NCI-H524 (cell line): ENCODE results near the gene SLC25A23.
"Not testable (repeated sequence)": the region's sequence is repeated elsewhere in the genome, so short reads cannot be mapped to it uniquely, and the experiment has no call there.

Experiments used
- DNase-seq, 2 experiments: peaks; one replicate each; lab custom pipeline; 2025; lab: John Stamatoyannopoulos, UW

SLC25A23 gene

GRCh38 chr19:6459262-6460098 is at the start of gene SLC25A23:
TSS of gene SLC25A23 (minus strand) at chr19:6459792. CDS start at chr19:6459628, 164 bp downstream.
- DNase-seq: peak; percentile 83 to 84

GRCh38 chr19:6508028-6508771 is 48.6 kb upstream of the SLC25A23 start:
- not testable (repeated sequence) for DNase-seq

- DNase-seq: no peak
Observed at GRCh38 chr19:6503407-6504201, 44.0 kb upstream of the SLC25A23 start.

GRCh38 chr19:6501740-6502648 is 42.4 kb upstream of the SLC25A23 start, which contains the start of gene TUBB4A:
TSS of gene TUBB4A (minus strand) at chr19:6502309. CDS start at chr19:6502212, 97 bp downstream.
- DNase-seq: peak in 1 of 2 experiments; percentile 44

- DNase-seq: no peak
Observed at GRCh38 chr19:6500837-6501739, 41.5 kb upstream of the SLC25A23 start.

GRCh38 chr19:6499052-6499790 is 39.6 kb upstream of the SLC25A23 start:
- DNase-seq: no peak

- DNase-seq: no peak
Observed at GRCh38 chr19:6498294-6499036, 38.9 kb upstream of the SLC25A23 start.

- DNase-seq: no peak
Observed at GRCh38 chr19:6495947-6496346, 36.4 kb upstream of the SLC25A23 start.

GRCh38 chr19:6494438-6495036 is 34.9 kb upstream of the SLC25A23 start:
- DNase-seq: no peak

- DNase-seq: no peak
Observed at GRCh38 chr19:6491802-6492592, 32.4 kb upstream of the SLC25A23 start.

- no peak for DNase-seq
Observed at GRCh38 chr19:6490134-6490533, 30.5 kb upstream of the SLC25A23 start.

- DNase-seq: no peak
Observed at GRCh38 chr19:6489278-6490061, 29.9 kb upstream of the SLC25A23 start.

- DNase-seq: no peak
Observed at GRCh38 chr19:6484831-6485230, 25.2 kb upstream of the SLC25A23 start.

GRCh38 chr19:6484230-6484629 is 24.6 kb upstream of the SLC25A23 start:
- DNase-seq: no peak

GRCh38 chr19:6483235-6483634 is 23.6 kb upstream of the SLC25A23 start:
- DNase-seq: no peak

GRCh38 chr19:6482343-6482686 is 22.7 kb upstream of the SLC25A23 start:
- no peak for DNase-seq
